H9 (cell line): ENCODE results near the gene FGB. TPM values are rescaled to one million over a fixed set of nuclear protein-coding genes. Genes with fewer than 3 reads are reported as not detected.

Experiments
- DNase-seq: peaks from one replicate; pipeline ENCODE4 v3.0.0-alpha.2; 2017
- H2AFZ ChIP-seq: one replicate; pipeline ENCODE4 v1.6.1; 2013; ENCODE audit warnings: mild to moderate bottlenecking, low read length, control low read depth, moderate library complexity
- H2AK5ac ChIP-seq: 2 replicates; pipeline ENCODE4 v1.6.1; 2013; ENCODE audit warnings: low read length, control low read depth, mixed read lengths; ENCODE audit not compliant: insufficient read length
- H2BK120ac ChIP-seq: one replicate; pipeline ENCODE4 v1.6.1; 2013; ENCODE audit warnings: low read depth, mild to moderate bottlenecking, low read length, control low read depth, inconsistent platforms; ENCODE audit not compliant: poor library complexity, severe bottlenecking
- H2BK12ac ChIP-seq: 2 replicates; pipeline ENCODE4 v1.6.1; 2013; ENCODE audit warnings: low read length, control low read depth, mixed read lengths, low read depth; ENCODE audit not compliant: insufficient read length
- H2BK15ac ChIP-seq: 2 replicates; pipeline ENCODE4 v1.6.1; 2013; ENCODE audit warnings: low read depth, low read length, control low read depth
- H2BK20ac ChIP-seq: one replicate; pipeline ENCODE4 v1.6.1; 2013; ENCODE audit warnings: low read depth, mild to moderate bottlenecking, low read length, control low read depth, inconsistent platforms; ENCODE audit not compliant: poor library complexity, severe bottlenecking
- H2BK5ac ChIP-seq: 2 replicates; pipeline ENCODE4 v1.6.1; 2013; ENCODE audit warnings: low read length, control low read depth, mixed read lengths; ENCODE audit not compliant: insufficient read length
- H3K14ac ChIP-seq: 2 replicates; pipeline ENCODE4 v1.6.1; 2013; ENCODE audit warnings: low read length, control low read depth; ENCODE audit not compliant: insufficient read depth
- H3K18ac ChIP-seq: 2 replicates; pipeline ENCODE4 v1.6.1; 2013; ENCODE audit warnings: low read depth, mild to moderate bottlenecking, mixed read lengths, low read length, control low read depth; ENCODE audit not compliant: insufficient read length
- H3K23ac ChIP-seq: 2 replicates; pipeline ENCODE4 v1.6.1; 2013; ENCODE audit warnings: low read length, control low read depth, mixed read lengths, low read depth; ENCODE audit not compliant: insufficient read length
- H3K23me2 ChIP-seq: 2 replicates; pipeline ENCODE4 v1.6.1; 2013; ENCODE audit warnings: low read depth, mild to moderate bottlenecking, mixed read lengths, low read length, control low read depth; ENCODE audit not compliant: insufficient read length, poor library complexity, severe bottlenecking
- H3K27ac ChIP-seq: 2 replicates; pipeline ENCODE4 v1.5.1; 2013; ENCODE audit warnings: low read length, control low read depth, mixed read lengths, low read depth; ENCODE audit not compliant: insufficient read length
- H3K27me3 ChIP-seq: 2 replicates; pipeline ENCODE4 v1.6.1; 2013; ENCODE audit warnings: low read length, control low read depth, inconsistent platforms; ENCODE audit not compliant: insufficient read depth
- H3K4ac ChIP-seq: 2 replicates; pipeline ENCODE4 v1.6.1; 2013; ENCODE audit warnings: low read depth, mild to moderate bottlenecking, control low read depth, inconsistent platforms, low read length, moderate library complexity
- H3K4me1 ChIP-seq: 2 replicates; pipeline ENCODE4 v1.6.1; 2013; ENCODE audit warnings: low read length, control low read depth, inconsistent platforms; ENCODE audit not compliant: insufficient read depth
- H3K4me2 ChIP-seq: 2 replicates; pipeline ENCODE4 v1.6.1; 2013; ENCODE audit warnings: low read length, control low read depth, mixed read lengths; ENCODE audit not compliant: insufficient read length, insufficient read depth
- H3K56ac ChIP-seq: 2 replicates; pipeline ENCODE4 v1.6.1; 2013; ENCODE audit warnings: low read depth, mild to moderate bottlenecking, mixed read lengths, low read length, control low read depth; ENCODE audit not compliant: insufficient read length
- H3K79me1 ChIP-seq: 2 replicates; pipeline ENCODE4 v1.6.1; 2013; ENCODE audit warnings: low read depth, mild to moderate bottlenecking, moderate library complexity, low read length, control low read depth, inconsistent platforms; ENCODE audit not compliant: insufficient read depth, poor library complexity, severe bottlenecking
- H3K79me2 ChIP-seq: 2 replicates; pipeline ENCODE4 v1.6.1; 2013; ENCODE audit warnings: low read length, control low read depth, inconsistent platforms; ENCODE audit not compliant: insufficient read depth
- H3K9ac ChIP-seq: 2 replicates; pipeline ENCODE4 v1.6.1; 2013; ENCODE audit warnings: low read length, control low read depth, mixed read lengths; ENCODE audit not compliant: insufficient read length; ENCODE audit errors: extremely low read depth
- H3K9me3 ChIP-seq: one replicate; pipeline ENCODE4 v1.6.1; 2013; ENCODE audit warnings: low read depth, low read length, inconsistent platforms; ENCODE audit not compliant: control insufficient read depth
- H3T11ph ChIP-seq: one replicate; pipeline ENCODE4 v1.6.1; 2013; ENCODE audit warnings: mild to moderate bottlenecking, low read length, control low read depth, inconsistent platforms
- H4K20me1 ChIP-seq: one replicate; pipeline ENCODE4 v1.6.1; 2013; ENCODE audit not compliant: control insufficient read depth, insufficient read length, insufficient read depth
- H4K5ac ChIP-seq: 2 replicates; pipeline ENCODE4 v1.6.1; 2013; ENCODE audit warnings: low read depth, mild to moderate bottlenecking, mixed read lengths, low read length, control low read depth; ENCODE audit not compliant: insufficient read length
- H4K8ac ChIP-seq: replicated peaks from 2 replicates; pipeline ENCODE4 v1.6.1; 2013; ENCODE audit warnings: low read length, control low read depth, mixed read lengths, low read depth; ENCODE audit not compliant: insufficient read length
- H4K91ac ChIP-seq: 2 replicates; pipeline ENCODE4 v1.6.1; 2013; ENCODE audit warnings: low read depth, mild to moderate bottlenecking, moderate library complexity, mixed read lengths, low read length, control low read depth; ENCODE audit not compliant: insufficient read length
- H3K27ac Mint-ChIP-seq, 3 experiments: 2 replicates in 2 of 3; 3 replicates in 1 of 3; pipeline ENCODE4 v1.8.0; 2020 to 2021; ENCODE audit warnings: mixed read lengths in 3 of 3, mild to moderate bottlenecking in 1 of 3, moderate library complexity in 1 of 3
- H3K27me3 Mint-ChIP-seq: 2 replicates; pipeline ENCODE4 v1.8.0; 2021; ENCODE audit warnings: low read depth, mild to moderate bottlenecking, moderate library complexity, mixed read lengths
- H3K36me3 Mint-ChIP-seq, 3 experiments: 2 replicates in 2 of 3; 3 replicates in 1 of 3; pipeline ENCODE4 v1.8.0; 2020 to 2021; ENCODE audit warnings: low read depth in 3 of 3, mixed read lengths in 3 of 3; ENCODE audit not compliant: insufficient read depth in 1 of 3
- H3K4me1 Mint-ChIP-seq, 2 experiments: 2 replicates each; pipeline ENCODE4 v1.8.0; 2020; ENCODE audit warnings: mixed read lengths in 2 of 2
- H3K4me3 Mint-ChIP-seq, 2 experiments: 2 replicates in 1 of 2; 3 replicates in 1 of 2; pipeline ENCODE4 v1.8.0; 2020 to 2021; ENCODE audit warnings: mild to moderate bottlenecking in 2 of 2, mixed read lengths in 2 of 2, moderate library complexity in 1 of 2
- H3K9me3 Mint-ChIP-seq, 2 experiments: 2 replicates in 1 of 2; 3 replicates in 1 of 2; pipeline ENCODE4 v1.8.0; 2020; ENCODE audit warnings: mild to moderate bottlenecking in 2 of 2, mixed read lengths in 2 of 2, moderate library complexity in 1 of 2
- WGBS: extraction: QIAGEN DNeasy Blood & Tissue Kit; methylation state at CpG from one replicate; pipeline ENCODE4 v1.1.7; 2013; ENCODE audit warnings: missing lambda C conversion rate, low lambda C conversion rate, mixed read lengths; ENCODE audit not compliant: insufficient read length; ENCODE audit errors: extremely low coverage; 5-methylcytosine and 5-hydroxymethylcytosine counted together
- total RNA-seq: library from RNA; stranded (reverse); gene quantifications from 2 replicates; pipeline ENCODE4 v1.2.1, GENCODE V29; 2021
- TF ChIP-seq, protein P1 (sequence below): fragments of 200-600 bp; sonication (generic); conservative IDR thresholded peaks from 3 replicates; pipeline ENCODE4 v1.8.0; 2021; ENCODE audit warnings: antibody characterized with exemption, mild to moderate bottlenecking

Gene FGB
- total RNA-seq, 1 experiment from 2014 or later = not detected

DNA sequence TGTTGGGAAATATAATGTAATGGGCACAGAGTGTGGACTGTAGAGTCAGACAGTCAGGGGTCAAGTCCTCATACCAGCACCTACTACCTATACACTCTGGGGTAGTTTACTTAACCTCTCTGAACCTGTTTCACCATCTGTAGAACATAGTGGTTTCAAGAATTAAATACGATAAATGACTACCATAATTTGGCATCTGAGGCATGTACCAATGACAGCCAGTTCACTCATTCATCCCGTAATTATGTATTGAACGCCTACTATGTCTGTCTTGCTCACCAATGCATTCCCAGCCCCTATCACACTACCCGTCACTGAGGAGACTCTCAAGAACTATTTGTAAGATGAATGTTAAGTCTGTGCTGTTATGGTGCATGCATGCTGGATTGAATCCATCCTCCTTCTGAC lies 2.0 kb upstream of the FGB start:
- H3K23ac ChIP-seq = no peak overlapping the region
- H2AK5ac ChIP-seq = no peak overlapping the region
- H3K79me2 ChIP-seq = no peaks in the 10 kb centered on the region
- no peaks in the 10 kb centered on the region for H3K27me3 ChIP-seq
- no peaks in the 10 kb centered on the region for H3K9me3 ChIP-seq
- no peak overlapping the region for H3K56ac ChIP-seq
- Mint-ChIP-seq H3K4me1 (no peaks in the 10 kb centered on the region), H3K36me3 (no peaks in the 10 kb centered on the region), H3K9me3 (no peaks in the 10 kb centered on the region), H3K4me3 (no peak overlapping the region), H3K27ac (no peak overlapping the region), H3K27me3 (no peaks in the 10 kb centered on the region)
- H4K5ac ChIP-seq = no peak overlapping the region
- no peak overlapping the region for H2AFZ ChIP-seq
- H4K8ac ChIP-seq = no peak overlapping the region
- no peak overlapping the region for H3K9ac ChIP-seq
- no peak overlapping the region for H2BK12ac ChIP-seq
- no peak overlapping the region for H3K4ac ChIP-seq
- H3K14ac ChIP-seq = no peak overlapping the region
- H2BK15ac ChIP-seq = no peak overlapping the region
- WGBS = no CpG with 5 or more reads among the region's 4 CpGs
- no peaks in the 10 kb centered on the region for H3K4me1 ChIP-seq
- H3K27ac ChIP-seq = no peak overlapping the region
- no peak for DNase-seq
- H2BK5ac ChIP-seq = no peak overlapping the region
- no peak overlapping the region for H3K18ac ChIP-seq
- H3T11ph ChIP-seq = no peak overlapping the region
- H2BK120ac ChIP-seq = no peak overlapping the region
- TF ChIP-seq, protein P1, sequence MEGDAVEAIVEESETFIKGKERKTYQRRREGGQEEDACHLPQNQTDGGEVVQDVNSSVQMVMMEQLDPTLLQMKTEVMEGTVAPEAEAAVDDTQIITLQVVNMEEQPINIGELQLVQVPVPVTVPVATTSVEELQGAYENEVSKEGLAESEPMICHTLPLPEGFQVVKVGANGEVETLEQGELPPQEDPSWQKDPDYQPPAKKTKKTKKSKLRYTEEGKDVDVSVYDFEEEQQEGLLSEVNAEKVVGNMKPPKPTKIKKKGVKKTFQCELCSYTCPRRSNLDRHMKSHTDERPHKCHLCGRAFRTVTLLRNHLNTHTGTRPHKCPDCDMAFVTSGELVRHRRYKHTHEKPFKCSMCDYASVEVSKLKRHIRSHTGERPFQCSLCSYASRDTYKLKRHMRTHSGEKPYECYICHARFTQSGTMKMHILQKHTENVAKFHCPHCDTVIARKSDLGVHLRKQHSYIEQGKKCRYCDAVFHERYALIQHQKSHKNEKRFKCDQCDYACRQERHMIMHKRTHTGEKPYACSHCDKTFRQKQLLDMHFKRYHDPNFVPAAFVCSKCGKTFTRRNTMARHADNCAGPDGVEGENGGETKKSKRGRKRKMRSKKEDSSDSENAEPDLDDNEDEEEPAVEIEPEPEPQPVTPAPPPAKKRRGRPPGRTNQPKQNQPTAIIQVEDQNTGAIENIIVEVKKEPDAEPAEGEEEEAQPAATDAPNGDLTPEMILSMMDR = no peak
- no peaks in the 10 kb centered on the region for H3K23me2 ChIP-seq
- H3K4me2 ChIP-seq = no peak overlapping the region
- H2BK20ac ChIP-seq = no peak overlapping the region
- no peaks in the 10 kb centered on the region for H4K20me1 ChIP-seq
- no peaks in the 10 kb centered on the region for H3K79me1 ChIP-seq
- H4K91ac ChIP-seq = no peak overlapping the region
